ENCODE measurements around the gene SPATA4. TPM values are rescaled to one million over a fixed set of nuclear protein-coding genes. Genes with fewer than 3 reads are reported as not detected.
A peak's percentile ranks its signal among the peaks of the same experiment; 100 is the strongest.

SPATA4 gene
- not detected for total RNA-seq

- DNase-seq, result peak; percentile 56
- TF ChIP-seq CTCF (IDR thresholded peaks at IDR 0.05), result no peak
- TF ChIP-seq POLR2A (IDR thresholded peaks at IDR 0.05), result peak in 1 of 4 donors; percentile 36
- WGBS, 2 donors, result 0 to 5% methylated on average over 16 to 18 of the region's 45 CpGs
Measured at GRCh38 chr4:176195184-176195978, at the start of gene SPATA4. SPATA4 (minus strand) TSS chr4:176195585; CDS start chr4:176195562, 23 bp downstream.

GRCh38 chr4:176242764-176243347 lies 47.5 kb upstream of the SPATA4 start:
- 84 to 94% methylated on average over 1 of the region's 1 CpG for WGBS, 2 donors
- Histone ChIP-seq H3K36me3 (no peaks in the 10 kb centered on the region), H3K27ac (no peak overlapping the region)

More at GRCh38 chr4:176195184-176195978, at the start of gene SPATA4:
- H3K27ac ChIP-seq, result peak within 1 kb of the TSS; percentile 48 to 81 (median 70)
- H3K36me3 ChIP-seq, result no peaks in the 10 kb centered on the region
- H3K9me3 ChIP-seq, result no peaks in the 10 kb centered on the region
- peaks cover 0 to 10% (median 4%) of the 10 kb centered on the region in 3 donors for H3K4me1 ChIP-seq
- intact Hi-C loops (cut with DNase I), result no loop called here
- peak within 1 kb of the TSS; percentile 40 to 76 (median 60) for H3K4me3 ChIP-seq
- no peaks in the 10 kb centered on the region for H3K27me3 ChIP-seq

GRCh38 chr4:176241703-176242102 lies 46.3 kb upstream of the SPATA4 start:
- DNase-seq, result no peak
- no peaks in the 10 kb centered on the region for H3K36me3 ChIP-seq
- no peaks in the 10 kb centered on the region for H3K9me3 ChIP-seq
- H3K27ac ChIP-seq, result no peak overlapping the region
- 76 to 80% methylated on average over 8 of the region's 8 CpGs for WGBS, 2 donors
- no peaks in the 10 kb centered on the region for H3K27me3 ChIP-seq
- H3K4me1 ChIP-seq, result no peaks in the 10 kb centered on the region
- H3K4me3 ChIP-seq, result no peak overlapping the region
- intact Hi-C loops (cut with DNase I), result no loop called here
- TF ChIP-seq CTCF (IDR thresholded peaks at IDR 0.05) (no peak), POLR2A (IDR thresholded peaks at IDR 0.05) (no peak)

More at GRCh38 chr4:176242764-176243347, 47.5 kb upstream of the SPATA4 start:
- Histone ChIP-seq H3K4me1 (no peaks in the 10 kb centered on the region), H3K4me3 (no peak overlapping the region), H3K27me3 (no peaks in the 10 kb centered on the region), H3K9me3 (no peaks in the 10 kb centered on the region)
- DNase-seq, result no peak
- intact Hi-C loops (cut with DNase I), result no loop called here
- no peak for TF ChIP-seq CTCF (IDR thresholded peaks at IDR 0.05)
- TF ChIP-seq POLR2A (IDR thresholded peaks at IDR 0.05), result no peak

GRCh38 chr4:176238826-176239225 lies 43.4 kb upstream of the SPATA4 start:
- Histone ChIP-seq H3K4me3 (no peak overlapping the region), H3K27me3 (no peaks in the 10 kb centered on the region), H3K4me1 (no peaks in the 10 kb centered on the region), H3K9me3 (no peaks in the 10 kb centered on the region), H3K27ac (peak overlapping the region in 3 of 4 donors; percentile 42 to 68 (median 49)), H3K36me3 (no peaks in the 10 kb centered on the region)
- no peak for DNase-seq
- intact Hi-C loops (cut with DNase I), result no loop called here
- 58 to 63% methylated on average over 4 of the region's 4 CpGs for WGBS, 2 donors
- no peak for TF ChIP-seq CTCF (IDR thresholded peaks at IDR 0.05)
- TF ChIP-seq POLR2A (IDR thresholded peaks at IDR 0.05), result no peak

GRCh38 chr4:176238157-176238610 lies 42.8 kb upstream of the SPATA4 start:
- Histone ChIP-seq H3K4me1 (no peaks in the 10 kb centered on the region), H3K4me3 (no peak overlapping the region), H3K27ac (peak overlapping the region in 3 of 4 donors; percentile 42 to 68 (median 49)), H3K9me3 (no peaks in the 10 kb centered on the region), H3K27me3 (no peaks in the 10 kb centered on the region), H3K36me3 (no peaks in the 10 kb centered on the region)
- WGBS, 2 donors, result 59 to 69% methylated on average over 7 of the region's 7 CpGs
- intact Hi-C loops (cut with DNase I), result no loop called here
- no peak for TF ChIP-seq POLR2A (IDR thresholded peaks at IDR 0.05)
- TF ChIP-seq CTCF (IDR thresholded peaks at IDR 0.05), result no peak
- DNase-seq, result no peak

Measured in esophagus squamous epithelium (tissue), 5 donors.